ENCODE measurements around the gene NPTX2.

Gene NPTX2

GRCh38 chr7:98641646-98642500 lies 24.8 kb downstream of the NPTX2 start:
- DNase-seq (no peak), ATAC-seq (ENCODE audit: insufficient read depth, low read depth) (no peak)
- no peaks in the 10 kb centered on the region; the same call in 1 of the 2 replicates for H3K4me1 ChIP-seq (ENCODE audit: insufficient read depth, low read length)
- no peak overlapping the region for H3K4me3 ChIP-seq (ENCODE audit: low read depth in 1 of 2, low read length in 2 of 2)
- H3K36me3 ChIP-seq (ENCODE audit: insufficient read depth, low read length) = no peaks in the 10 kb centered on the region
- H2AFZ ChIP-seq (ENCODE audit: low read depth, low read length) = no peak overlapping the region
- TF ChIP-seq EZH2 (IDR thresholded peaks at IDR 0.05; ENCODE audit: borderline replicate concordance, low read depth, low read length, severe bottlenecking) (no peak), CTCF (IDR thresholded peaks at IDR 0.05; ENCODE audit: borderline replicate concordance, extremely low read depth, low read length, poor library complexity, severe bottlenecking) (no peak)
- H3K4me2 ChIP-seq (ENCODE audit: insufficient read depth, low read length) = no peak overlapping the region
- H3K9ac ChIP-seq (ENCODE audit: low read depth, low read length) = no peak overlapping the region
- no peaks in the 10 kb centered on the region for H3K27me3 ChIP-seq (ENCODE audit: insufficient read depth, low read length, poor library complexity)
- H3K9me3 ChIP-seq (ENCODE audit: insufficient read depth, low read length, severe bottlenecking) = peaks cover 12% of the 10 kb centered on the region
- H3K79me2 ChIP-seq (ENCODE audit: insufficient read depth, low read length) = no peaks in the 10 kb centered on the region
- no peak overlapping the region for H3K27ac ChIP-seq (ENCODE audit: low read length)
- no peaks in the 10 kb centered on the region for H4K20me1 ChIP-seq (ENCODE audit: insufficient read depth, low read length)

GRCh38 chr7:98643236-98643985 lies 26.3 kb downstream of the NPTX2 start:
- Histone ChIP-seq H3K4me1 (ENCODE audit: insufficient read depth, low read length) (no peaks in the 10 kb centered on the region; the same call in 1 of the 2 replicates), H3K79me2 (ENCODE audit: insufficient read depth, low read length) (no peaks in the 10 kb centered on the region), H3K36me3 (ENCODE audit: insufficient read depth, low read length) (no peaks in the 10 kb centered on the region), H3K9ac (ENCODE audit: low read depth, low read length) (no peak overlapping the region), H3K4me2 (ENCODE audit: insufficient read depth, low read length) (no peak overlapping the region), H4K20me1 (ENCODE audit: insufficient read depth, low read length) (no peaks in the 10 kb centered on the region), H3K27ac (ENCODE audit: low read length) (no peak overlapping the region), H3K9me3 (ENCODE audit: insufficient read depth, low read length, severe bottlenecking) (peaks cover 8% of the 10 kb centered on the region), H2AFZ (ENCODE audit: low read depth, low read length) (no peak overlapping the region), H3K27me3 (ENCODE audit: insufficient read depth, low read length, poor library complexity) (no peaks in the 10 kb centered on the region), H3K4me3 (ENCODE audit: low read depth in 1 of 2, low read length in 2 of 2) (no peak overlapping the region)
- ATAC-seq (ENCODE audit: insufficient read depth, low read depth) (no peak), DNase-seq (no peak)
- TF ChIP-seq EZH2 (IDR thresholded peaks at IDR 0.05; ENCODE audit: borderline replicate concordance, low read depth, low read length, severe bottlenecking) = no peak
- TF ChIP-seq CTCF (IDR thresholded peaks at IDR 0.05; ENCODE audit: borderline replicate concordance, extremely low read depth, low read length, poor library complexity, severe bottlenecking) = no peak

- Histone ChIP-seq H3K36me3 (ENCODE audit: insufficient read depth, low read length) (no peaks in the 10 kb centered on the region), H3K9me3 (ENCODE audit: insufficient read depth, low read length, severe bottlenecking) (no peaks in the 10 kb centered on the region), H3K27me3 (ENCODE audit: insufficient read depth, low read length, poor library complexity) (no peaks in the 10 kb centered on the region), H3K27ac (ENCODE audit: low read length) (no peak overlapping the region), H4K20me1 (ENCODE audit: insufficient read depth, low read length) (no peaks in the 10 kb centered on the region), H3K4me1 (ENCODE audit: insufficient read depth, low read length) (no peaks in the 10 kb centered on the region; the same call in 1 of the 2 replicates), H2AFZ (ENCODE audit: low read depth, low read length) (no peak overlapping the region), H3K79me2 (ENCODE audit: insufficient read depth, low read length) (no peaks in the 10 kb centered on the region), H3K9ac (ENCODE audit: low read depth, low read length) (no peak overlapping the region), H3K4me2 (ENCODE audit: insufficient read depth, low read length) (no peak overlapping the region), H3K4me3 (ENCODE audit: low read depth in 1 of 2, low read length in 2 of 2) (no peak overlapping the region)
- DNase-seq (no peak), ATAC-seq (ENCODE audit: insufficient read depth, low read depth) (no peak)
- TF ChIP-seq CTCF (IDR thresholded peaks at IDR 0.05; ENCODE audit: borderline replicate concordance, extremely low read depth, low read length, poor library complexity, severe bottlenecking) (no peak), EZH2 (IDR thresholded peaks at IDR 0.05; ENCODE audit: borderline replicate concordance, low read depth, low read length, severe bottlenecking) (no peak)
Observed at GRCh38 chr7:98646465-98646864, 29.4 kb downstream of the NPTX2 start.
